Caco-2 (cell line): ENCODE measurements around the gene CAPN13. TPM values are rescaled to one million over a fixed set of nuclear protein-coding genes. Genes with fewer than 3 reads are reported as not detected.

ENCODE experiments used
- BruUV-seq: library from RNA; stranded (reverse); fragments of 400-500 nt; replicated peaks from 2 replicates; lab custom pipeline; 2021; lab: Mats Ljungman, UMichigan
- CTCF ChIA-PET: fragments of 300-600 bp; sonication (Branson Sonifier 250); formaldehyde crosslinking; loops from one replicate; lab custom pipeline; 2022; ENCODE audit warnings: antibody characterized with exemption; lab: Charles Lee
- POLR2A ChIA-PET: fragments of 300-600 bp; sonication (Branson Sonifier 250); formaldehyde crosslinking; loops from one replicate; lab custom pipeline; 2022; ENCODE audit warnings: antibody characterized with exemption; lab: Charles Lee
- DNase-seq, 2 experiments: peaks; one replicate each; pipeline versions ENCODE4 v3.0.0 to v3.0.0-alpha.2; 2020 to 2022
- H3K27me3 ChIP-seq: replicated peaks from 2 replicates; pipeline ENCODE4 v1.6.0; 2011; ENCODE audit warnings: low read length; ENCODE audit not compliant: control insufficient read depth, insufficient read depth
- H3K36me3 ChIP-seq: 2 replicates; pipeline ENCODE4 v1.5.1; 2011; ENCODE audit warnings: low read length; ENCODE audit not compliant: control insufficient read depth, insufficient read depth
- H3K4me1 ChIP-seq: fragments of 250-450 bp; sonication (Bioruptor Pico); 2 replicates; pipeline ENCODE4 v1.5.1; 2020; ENCODE audit warnings: mild to moderate bottlenecking
- H3K4me3 ChIP-seq: 2 replicates; pipeline ENCODE4 v1.5.1; 2011; ENCODE audit warnings: low read depth, mild to moderate bottlenecking, control low read depth, low read length
- H3K9me3 ChIP-seq: fragments of 250-450 bp; sonication (Bioruptor Pico); 2 replicates; pipeline ENCODE4 v1.5.1; 2020; ENCODE audit warnings: mild to moderate bottlenecking, moderate library complexity
- H3K27ac Mint-ChIP-seq: one replicate; pipeline ENCODE4 v1.8.0; 2022; ENCODE audit warnings: mixed read lengths; ENCODE audit not compliant: unreplicated experiment
- H3K27me3 Mint-ChIP-seq: one replicate; pipeline ENCODE4 v1.8.0; 2022; ENCODE audit warnings: mixed read lengths; ENCODE audit not compliant: insufficient read depth, unreplicated experiment
- H3K36me3 Mint-ChIP-seq: one replicate; pipeline ENCODE4 v1.8.0; 2022; ENCODE audit warnings: mild to moderate bottlenecking, mixed read lengths; ENCODE audit not compliant: insufficient read depth, unreplicated experiment
- H3K4me1 Mint-ChIP-seq: one replicate; pipeline ENCODE4 v1.8.0; 2022; ENCODE audit warnings: low read depth, mixed read lengths; ENCODE audit not compliant: unreplicated experiment
- H3K4me3 Mint-ChIP-seq: one replicate; pipeline ENCODE4 v1.8.0; 2022; ENCODE audit warnings: mild to moderate bottlenecking, moderate library complexity, mixed read lengths; ENCODE audit not compliant: unreplicated experiment
- H3K9me3 Mint-ChIP-seq: one replicate; pipeline ENCODE4 v1.8.0; 2022; ENCODE audit warnings: mixed read lengths; ENCODE audit not compliant: unreplicated experiment
- CTCF ChIP-seq, 2 experiments: fragments of 200-600 bp in 1 of 2; IDR thresholded peaks; 1 replicate in 1 of 2; 2 replicates in 1 of 2; pipeline versions ENCODE4 v1.5.1 to v1.8.0; 2011 to 2022; ENCODE audit warnings: antibody characterized with exemption in 1 of 2, control low read depth in 1 of 2, inconsistent platforms in 1 of 2, low read depth in 1 of 2, low read length in 1 of 2, mild to moderate bottlenecking in 1 of 2, moderate library complexity in 1 of 2; ENCODE audit not compliant: insufficient read depth in 1 of 2, severe bottlenecking in 1 of 2, unreplicated experiment in 1 of 2
- intact Hi-C: fragments of 100-400 bp; cut with micrococcal nuclease; formaldehyde crosslinking; loops from one replicate; pipeline ENCODE4 v1.10.0; 2022; ENCODE audit not compliant: unreplicated experiment
- total RNA-seq: library from RNA; stranded (reverse); gene quantifications from 2 replicates; pipeline ENCODE4 v1.2.3, GENCODE V29; 2022

The CAPN13 gene
- total RNA-seq, 1 experiment from 2014 or later, result 2.1 TPM

- Histone ChIP-seq H3K4me1 (no peaks in the 10 kb centered on the region), H3K27me3 (no peaks in the 10 kb centered on the region), H3K9me3 (0 out of 2 replicates have a peak, but pooled peaks cover 3% of the 10 kb centered on the region), H3K4me3 (no peak overlapping the region), H3K36me3 (no peaks in the 10 kb centered on the region)
- H3K4me3 Mint-ChIP-seq, result no peak overlapping the region
- intact Hi-C loops, result no loop called here
- DNase-seq, result no peak
- no TSS peak for BruUV-seq
- H3K27ac Mint-ChIP-seq, result no peak overlapping the region
- CTCF ChIA-PET, result no interaction called here
- H3K27me3 Mint-ChIP-seq, result no peaks in the 10 kb centered on the region
- POLR2A ChIA-PET, result no interaction called here
- H3K9me3 Mint-ChIP-seq, result peaks cover 5% of the 10 kb centered on the region
- H3K4me1 Mint-ChIP-seq, result no peaks in the 10 kb centered on the region
- TF ChIP-seq CTCF (IDR thresholded peaks at IDR 0.05; ENCODE audit: insufficient read depth in 1 of 2, low read depth in 1 of 2, low read length in 1 of 2, severe bottlenecking in 1 of 2, unreplicated experiment in 1 of 2), result no peak
- H3K36me3 Mint-ChIP-seq, result no peaks in the 10 kb centered on the region
Measured at GRCh38 chr2:30675758-30676157, 131.5 kb downstream of the CAPN13 start.

- Mint-ChIP-seq H3K27ac (no peak overlapping the region), H3K4me3 (no peak overlapping the region), H3K27me3 (no peaks in the 10 kb centered on the region), H3K36me3 (no peaks in the 10 kb centered on the region), H3K9me3 (peaks cover 31% of the 10 kb centered on the region), H3K4me1 (no peaks in the 10 kb centered on the region)
- no peaks in the 10 kb centered on the region for H3K36me3 ChIP-seq
- no peaks in the 10 kb centered on the region for H3K4me1 ChIP-seq
- BruUV-seq, result no TSS peak
- peaks cover 19% of the 10 kb centered on the region for H3K9me3 ChIP-seq
- intact Hi-C loops, result no loop called here
- no peak overlapping the region for H3K4me3 ChIP-seq
- TF ChIP-seq CTCF (IDR thresholded peaks at IDR 0.05; ENCODE audit: insufficient read depth in 1 of 2, low read depth in 1 of 2, low read length in 1 of 2, severe bottlenecking in 1 of 2, unreplicated experiment in 1 of 2), result no peak
- POLR2A ChIA-PET, result interaction anchor here (0.5 kb wide), 1 partner anchor 337 kb away, joined by 4 read pairs; no protein-coding TSS in a partner anchor
- DNase-seq, result no peak
- H3K27me3 ChIP-seq, result no peaks in the 10 kb centered on the region
- CTCF ChIA-PET, result no interaction called here
Measured at GRCh38 chr2:30673127-30673526, 134.1 kb downstream of the CAPN13 start.
